K562 (cell line): ENCODE measurements around the gene IL4R. TPM values are rescaled to one million over a fixed set of nuclear protein-coding genes. Genes with fewer than 3 reads are reported as not detected.

Experiments
- MXI1 ChIP-seq: IDR thresholded peaks from 2 replicates; pipeline ENCODE4 v1.6.1; 2011; ENCODE audit warnings: low read depth, mild to moderate bottlenecking, improper control_type of control experiment, low read length
- NR3C1 ChIP-seq: sonication (generic); formaldehyde crosslinking; IDR thresholded peaks from 2 replicates; pipeline ENCODE4 v1.8.1; 2022; ENCODE audit warnings: missing genetic modification reagents
- ZNF134 ChIP-seq: fragments of 250-450 bp; sonication (Bioruptor Pico); conservative IDR thresholded peaks from 2 replicates; pipeline ENCODE4 v1.4.0; 2020
- ZNF766 ChIP-seq: fragments of 200-800 bp; sonication (Bioruptor generic); conservative IDR thresholded peaks from 2 replicates; pipeline ENCODE4 v1.6.1; 2016; ENCODE audit warnings: missing genetic modification characterization, missing compliant biosample characterization
- polyA plus RNA-seq, 8 experiments: library from polyadenylated mRNA; depleted of rRNA in 4 of 8; stranded (reverse) in 5 of 8; unstranded in 3 of 8; fragments of >200 nt; fragmentation: Nextera tagmentation in 2 of 8; fragmentation: Illumina TruSeq in 1 of 8; extraction: Ambion mirVana in 2 of 8; extraction: Trizol in 1 of 8; gene quantifications; 2 replicates each; pipeline versions ENCODE4 v1.2.1 to v1.2.3, GENCODE V29; 2011 to 2014; ENCODE audit warnings: inconsistent platforms in 1 of 8, missing spikeins in 1 of 8
- total RNA-seq, 7 experiments: library from RNA; depleted of rRNA in 6 of 7; stranded (reverse); fragments of >200 nt in 6 of 7; fragmentation: Illumina TruSeq in 2 of 7; extraction: Trizol in 2 of 7; gene quantifications; 2 replicates each; pipeline versions ENCODE4 v1.2.1 to v1.2.3, GENCODE V29; 2011 to 2021; ENCODE audit warnings: low replicate concordance in 1 of 7
- TF ChIP-seq, protein P1 (sequence below): sonication (generic); formaldehyde crosslinking; IDR thresholded peaks from 2 replicates; pipeline ENCODE4 v1.8.0; 2022; ENCODE audit warnings: mild to moderate bottlenecking, missing genetic modification reagents
- TF ChIP-seq, protein P2 (sequence below): fragments of 250-450 bp; sonication (Bioruptor Pico); IDR thresholded peaks from 2 replicates; pipeline ENCODE4 v1.4.0; 2020
- TF ChIP-seq, protein P3 (sequence below): fragments of 450-650 bp; IDR thresholded peaks from 2 replicates; pipeline ENCODE4 v1.6.1; 2018; ENCODE audit not compliant: partially characterized antibody
- TF ChIP-seq, protein P4 (sequence below): fragments of 450-650 bp; IDR thresholded peaks from 2 replicates; pipeline ENCODE4 v1.6.1; 2016

IL4R gene
- total and polyA plus RNA-seq, 9 of the 15 experiments (the other 6 are each of a cell fraction or from before 2014, with no cell fraction given): 0.17 to 5.8 (median 3.3) TPM

DNA sequence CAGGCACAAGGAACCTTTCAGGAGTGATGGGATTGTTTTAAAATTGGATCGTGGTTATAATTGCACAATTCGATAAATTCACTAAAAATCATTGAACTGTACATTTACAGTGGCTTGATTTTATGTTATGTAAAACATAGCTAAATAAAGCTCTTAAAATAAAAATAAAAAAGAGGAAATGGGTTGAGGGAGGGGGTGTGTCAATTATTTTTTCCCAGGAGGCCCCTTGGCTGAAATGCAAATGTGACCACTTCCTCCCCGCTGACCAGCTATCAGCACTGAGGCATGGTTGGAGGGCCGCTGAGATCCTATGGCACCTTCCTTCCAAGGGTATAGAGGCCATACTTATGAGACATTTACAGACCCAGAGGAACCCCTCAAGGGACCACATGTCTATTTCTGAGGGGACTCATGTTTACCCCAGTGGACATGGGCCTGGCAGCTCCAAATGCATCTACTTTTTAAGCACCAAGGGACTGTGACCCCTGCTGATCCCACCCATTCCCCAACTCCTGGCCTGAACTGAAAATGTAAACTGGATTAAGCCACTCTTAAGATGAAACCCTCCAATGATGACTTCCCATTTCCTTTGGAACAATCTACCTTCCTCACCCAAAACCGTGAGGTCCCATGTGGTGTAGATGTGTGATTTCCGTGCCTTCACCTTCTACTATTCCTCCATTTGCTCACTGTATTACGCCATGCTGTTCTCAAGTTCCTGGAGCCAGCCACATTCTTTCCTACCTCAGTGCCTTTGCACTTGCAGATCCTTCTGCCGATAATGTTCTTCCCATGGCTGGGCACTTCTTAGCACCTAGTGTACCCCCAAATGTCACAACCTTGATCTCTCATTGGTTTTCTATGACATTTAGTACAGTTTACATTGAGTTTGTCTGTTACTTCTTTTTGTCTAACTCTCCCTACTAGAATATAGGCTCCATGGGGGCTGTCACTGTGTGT, 85.4 kb downstream of the IL4R start (continued):
- TF ChIP-seq, protein P1, sequence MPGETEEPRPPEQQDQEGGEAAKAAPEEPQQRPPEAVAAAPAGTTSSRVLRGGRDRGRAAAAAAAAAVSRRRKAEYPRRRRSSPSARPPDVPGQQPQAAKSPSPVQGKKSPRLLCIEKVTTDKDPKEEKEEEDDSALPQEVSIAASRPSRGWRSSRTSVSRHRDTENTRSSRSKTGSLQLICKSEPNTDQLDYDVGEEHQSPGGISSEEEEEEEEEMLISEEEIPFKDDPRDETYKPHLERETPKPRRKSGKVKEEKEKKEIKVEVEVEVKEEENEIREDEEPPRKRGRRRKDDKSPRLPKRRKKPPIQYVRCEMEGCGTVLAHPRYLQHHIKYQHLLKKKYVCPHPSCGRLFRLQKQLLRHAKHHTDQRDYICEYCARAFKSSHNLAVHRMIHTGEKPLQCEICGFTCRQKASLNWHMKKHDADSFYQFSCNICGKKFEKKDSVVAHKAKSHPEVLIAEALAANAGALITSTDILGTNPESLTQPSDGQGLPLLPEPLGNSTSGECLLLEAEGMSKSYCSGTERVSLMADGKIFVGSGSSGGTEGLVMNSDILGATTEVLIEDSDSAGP (CRISPR knock-in tag): no peak
- TF ChIP-seq ZNF766 (CRISPR knock-in tag) (no peak), ZNF134 (no peak), NR3C1 (CRISPR knock-in tag) (no peak), MXI1 (no peak)
- TF ChIP-seq, protein P2, sequence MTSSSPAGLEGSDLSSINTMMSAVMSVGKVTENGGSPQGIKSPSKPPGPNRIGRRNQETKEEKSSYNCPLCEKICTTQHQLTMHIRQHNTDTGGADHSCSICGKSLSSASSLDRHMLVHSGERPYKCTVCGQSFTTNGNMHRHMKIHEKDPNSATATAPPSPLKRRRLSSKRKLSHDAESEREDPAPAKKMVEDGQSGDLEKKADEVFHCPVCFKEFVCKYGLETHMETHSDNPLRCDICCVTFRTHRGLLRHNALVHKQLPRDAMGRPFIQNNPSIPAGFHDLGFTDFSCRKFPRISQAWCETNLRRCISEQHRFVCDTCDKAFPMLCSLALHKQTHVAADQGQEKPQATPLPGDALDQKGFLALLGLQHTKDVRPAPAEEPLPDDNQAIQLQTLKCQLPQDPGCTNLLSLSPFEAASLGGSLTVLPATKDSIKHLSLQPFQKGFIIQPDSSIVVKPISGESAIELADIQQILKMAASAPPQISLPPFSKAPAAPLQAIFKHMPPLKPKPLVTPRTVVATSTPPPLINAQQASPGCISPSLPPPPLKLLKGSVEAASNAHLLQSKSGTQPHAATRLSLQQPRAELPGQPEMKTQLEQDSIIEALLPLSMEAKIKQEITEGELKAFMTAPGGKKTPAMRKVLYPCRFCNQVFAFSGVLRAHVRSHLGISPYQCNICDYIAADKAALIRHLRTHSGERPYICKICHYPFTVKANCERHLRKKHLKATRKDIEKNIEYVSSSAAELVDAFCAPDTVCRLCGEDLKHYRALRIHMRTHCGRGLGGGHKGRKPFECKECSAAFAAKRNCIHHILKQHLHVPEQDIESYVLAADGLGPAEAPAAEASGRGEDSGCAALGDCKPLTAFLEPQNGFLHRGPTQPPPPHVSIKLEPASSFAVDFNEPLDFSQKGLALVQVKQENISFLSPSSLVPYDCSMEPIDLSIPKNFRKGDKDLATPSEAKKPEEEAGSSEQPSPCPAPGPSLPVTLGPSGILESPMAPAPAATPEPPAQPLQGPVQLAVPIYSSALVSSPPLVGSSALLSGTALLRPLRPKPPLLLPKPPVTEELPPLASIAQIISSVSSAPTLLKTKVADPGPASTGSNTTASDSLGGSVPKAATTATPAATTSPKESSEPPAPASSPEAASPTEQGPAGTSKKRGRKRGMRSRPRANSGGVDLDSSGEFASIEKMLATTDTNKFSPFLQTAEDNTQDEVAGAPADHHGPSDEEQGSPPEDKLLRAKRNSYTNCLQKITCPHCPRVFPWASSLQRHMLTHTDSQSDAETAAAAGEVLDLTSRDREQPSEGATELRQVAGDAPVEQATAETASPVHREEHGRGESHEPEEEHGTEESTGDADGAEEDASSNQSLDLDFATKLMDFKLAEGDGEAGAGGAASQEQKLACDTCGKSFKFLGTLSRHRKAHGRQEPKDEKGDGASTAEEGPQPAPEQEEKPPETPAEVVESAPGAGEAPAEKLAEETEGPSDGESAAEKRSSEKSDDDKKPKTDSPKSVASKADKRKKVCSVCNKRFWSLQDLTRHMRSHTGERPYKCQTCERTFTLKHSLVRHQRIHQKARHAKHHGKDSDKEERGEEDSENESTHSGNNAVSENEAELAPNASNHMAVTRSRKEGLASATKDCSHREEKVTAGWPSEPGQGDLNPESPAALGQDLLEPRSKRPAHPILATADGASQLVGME (CRISPR knock-in tag): no peak
- TF ChIP-seq, protein P3, sequence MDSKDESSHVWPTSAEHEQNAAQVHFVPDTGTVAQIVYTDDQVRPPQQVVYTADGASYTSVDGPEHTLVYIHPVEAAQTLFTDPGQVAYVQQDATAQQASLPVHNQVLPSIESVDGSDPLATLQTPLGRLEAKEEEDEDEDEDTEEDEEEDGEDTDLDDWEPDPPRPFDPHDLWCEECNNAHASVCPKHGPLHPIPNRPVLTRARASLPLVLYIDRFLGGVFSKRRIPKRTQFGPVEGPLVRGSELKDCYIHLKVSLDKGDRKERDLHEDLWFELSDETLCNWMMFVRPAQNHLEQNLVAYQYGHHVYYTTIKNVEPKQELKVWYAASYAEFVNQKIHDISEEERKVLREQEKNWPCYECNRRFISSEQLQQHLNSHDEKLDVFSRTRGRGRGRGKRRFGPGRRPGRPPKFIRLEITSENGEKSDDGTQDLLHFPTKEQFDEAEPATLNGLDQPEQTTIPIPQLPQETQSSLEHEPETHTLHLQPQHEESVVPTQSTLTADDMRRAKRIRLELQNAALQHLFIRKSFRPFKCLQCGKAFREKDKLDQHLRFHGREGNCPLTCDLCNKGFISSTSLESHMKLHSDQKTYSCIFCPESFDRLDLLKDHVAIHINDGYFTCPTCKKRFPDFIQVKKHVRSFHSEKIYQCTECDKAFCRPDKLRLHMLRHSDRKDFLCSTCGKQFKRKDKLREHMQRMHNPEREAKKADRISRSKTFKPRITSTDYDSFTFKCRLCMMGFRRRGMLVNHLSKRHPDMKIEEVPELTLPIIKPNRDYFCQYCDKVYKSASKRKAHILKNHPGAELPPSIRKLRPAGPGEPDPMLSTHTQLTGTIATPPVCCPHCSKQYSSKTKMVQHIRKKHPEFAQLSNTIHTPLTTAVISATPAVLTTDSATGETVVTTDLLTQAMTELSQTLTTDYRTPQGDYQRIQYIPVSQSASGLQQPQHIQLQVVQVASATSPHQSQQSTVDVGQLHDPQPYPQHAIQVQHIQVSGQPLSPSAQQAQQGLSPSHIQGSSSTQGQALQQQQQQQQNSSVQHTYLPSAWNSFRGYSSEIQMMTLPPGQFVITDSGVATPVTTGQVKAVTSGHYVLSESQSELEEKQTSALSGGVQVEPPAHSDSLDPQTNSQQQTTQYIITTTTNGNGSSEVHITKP: peak; percentile 78
- TF ChIP-seq, protein P4, sequence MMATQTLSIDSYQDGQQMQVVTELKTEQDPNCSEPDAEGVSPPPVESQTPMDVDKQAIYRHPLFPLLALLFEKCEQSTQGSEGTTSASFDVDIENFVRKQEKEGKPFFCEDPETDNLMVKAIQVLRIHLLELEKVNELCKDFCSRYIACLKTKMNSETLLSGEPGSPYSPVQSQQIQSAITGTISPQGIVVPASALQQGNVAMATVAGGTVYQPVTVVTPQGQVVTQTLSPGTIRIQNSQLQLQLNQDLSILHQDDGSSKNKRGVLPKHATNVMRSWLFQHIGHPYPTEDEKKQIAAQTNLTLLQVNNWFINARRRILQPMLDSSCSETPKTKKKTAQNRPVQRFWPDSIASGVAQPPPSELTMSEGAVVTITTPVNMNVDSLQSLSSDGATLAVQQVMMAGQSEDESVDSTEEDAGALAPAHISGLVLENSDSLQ: peak; percentile 42; the same call in 1 of the 2 replicates
